WERI-Rb-1 (cell line): ENCODE measurements around the gene ROR2.

Experiments used
- DNase-seq: peaks from one replicate; pipeline ENCODE4 v3.0.0-alpha.2; 2020
- H3K27ac ChIP-seq: fragments of 250-450 bp; sonication (Bioruptor Pico); 2 replicates; pipeline ENCODE4 v1.5.1; 2020; ENCODE audit warnings: mild to moderate bottlenecking, moderate library complexity
- H3K27me3 ChIP-seq: fragments of 250-450 bp; sonication (Bioruptor Pico); 2 replicates; pipeline ENCODE4 v1.5.1; 2021; ENCODE audit warnings: mild to moderate bottlenecking, low read depth, moderate library complexity; ENCODE audit not compliant: insufficient read depth, severe bottlenecking
- H3K36me3 ChIP-seq: fragments of 250-450 bp; sonication (Bioruptor Pico); 2 replicates; pipeline ENCODE4 v1.5.1; 2020; ENCODE audit warnings: mild to moderate bottlenecking, moderate library complexity
- H3K4me3 ChIP-seq: 2 replicates; pipeline ENCODE4 v1.5.1; 2011; ENCODE audit warnings: low read depth, mild to moderate bottlenecking, control low read depth, low read length
- H3K9me3 ChIP-seq: fragments of 250-450 bp; sonication (Bioruptor Pico); 2 replicates; pipeline ENCODE4 v1.5.1; 2021; ENCODE audit warnings: mild to moderate bottlenecking, moderate library complexity; ENCODE audit not compliant: severe bottlenecking
- CTCF ChIP-seq: IDR thresholded peaks from 2 replicates; pipeline ENCODE4 v1.5.1; 2011; ENCODE audit warnings: low read depth, mild to moderate bottlenecking, control low read depth, inconsistent platforms, low read length

Gene ROR2

GRCh38 chr9:91560301-91560700 is 389.7 kb downstream of the ROR2 start:
- no peaks in the 10 kb centered on the region for H3K36me3 ChIP-seq
- H3K4me3 ChIP-seq, result no peak overlapping the region
- H3K27ac ChIP-seq, result no peak overlapping the region
- H3K9me3 ChIP-seq, result no peaks in the 10 kb centered on the region
- DNase-seq, result no peak
- no peak for TF ChIP-seq CTCF
- H3K27me3 ChIP-seq, result no peaks in the 10 kb centered on the region

- Histone ChIP-seq H3K27ac (no peak overlapping the region), H3K27me3 (no peaks in the 10 kb centered on the region), H3K36me3 (no peaks in the 10 kb centered on the region), H3K9me3 (no peaks in the 10 kb centered on the region), H3K4me3 (no peak overlapping the region)
- no peak for TF ChIP-seq CTCF
- no peak for DNase-seq
Measured at GRCh38 chr9:91558879-91559278, 391.1 kb downstream of the ROR2 start.

- Histone ChIP-seq H3K9me3 (no peaks in the 10 kb centered on the region), H3K36me3 (no peaks in the 10 kb centered on the region), H3K4me3 (no peak overlapping the region), H3K27me3 (no peaks in the 10 kb centered on the region), H3K27ac (no peak overlapping the region)
- TF ChIP-seq CTCF, result no peak
- no peak for DNase-seq
Measured at GRCh38 chr9:91558395-91558794, 391.6 kb downstream of the ROR2 start.

- TF ChIP-seq CTCF, result no peak
- no peak overlapping the region for H3K27ac ChIP-seq
- H3K27me3 ChIP-seq, result no peaks in the 10 kb centered on the region
- no peaks in the 10 kb centered on the region for H3K9me3 ChIP-seq
- no peak for DNase-seq
- no peak overlapping the region for H3K4me3 ChIP-seq
- no peaks in the 10 kb centered on the region for H3K36me3 ChIP-seq
Measured at GRCh38 chr9:91557327-91557726, 392.7 kb downstream of the ROR2 start.

- no peak for TF ChIP-seq CTCF
- Histone ChIP-seq H3K36me3 (no peaks in the 10 kb centered on the region), H3K27ac (no peak overlapping the region), H3K9me3 (no peaks in the 10 kb centered on the region), H3K27me3 (no peaks in the 10 kb centered on the region), H3K4me3 (no peak overlapping the region)
- no peak for DNase-seq
Measured at GRCh38 chr9:91555132-91555531, 394.9 kb downstream of the ROR2 start.

- no peaks in the 10 kb centered on the region for H3K27me3 ChIP-seq
- DNase-seq, result no peak
- H3K27ac ChIP-seq, result no peak overlapping the region
- no peak for TF ChIP-seq CTCF
- no peaks in the 10 kb centered on the region for H3K36me3 ChIP-seq
- H3K9me3 ChIP-seq, result no peaks in the 10 kb centered on the region
- H3K4me3 ChIP-seq, result no peak overlapping the region
Measured at GRCh38 chr9:91549177-91549576, 400.9 kb downstream of the ROR2 start.
